Ovary (tissue), 3 donors: ENCODE results near the gene CKAP5.

Source experiments
- CTCF ChIP-seq, 3 donors: fragments of 450-650 bp in 2 of 3; fragments of 200-600 bp in 1 of 3; IDR thresholded peaks; one replicate each; pipeline versions ENCODE4 v1.5.1 to v1.8.0; 2016 to 2022; ENCODE audit warnings: antibody characterized with exemption in 3 of 3, mild to moderate bottlenecking in 1 of 3
- POLR2A ChIP-seq: fragments of 450-650 bp; IDR thresholded peaks from one replicate; pipeline ENCODE4 v1.6.1; 2017; ENCODE audit warnings: antibody characterized with exemption, mild to moderate bottlenecking, moderate library complexity
- donor health status: DM: no; HTN: no; CAD: no.

DNA sequence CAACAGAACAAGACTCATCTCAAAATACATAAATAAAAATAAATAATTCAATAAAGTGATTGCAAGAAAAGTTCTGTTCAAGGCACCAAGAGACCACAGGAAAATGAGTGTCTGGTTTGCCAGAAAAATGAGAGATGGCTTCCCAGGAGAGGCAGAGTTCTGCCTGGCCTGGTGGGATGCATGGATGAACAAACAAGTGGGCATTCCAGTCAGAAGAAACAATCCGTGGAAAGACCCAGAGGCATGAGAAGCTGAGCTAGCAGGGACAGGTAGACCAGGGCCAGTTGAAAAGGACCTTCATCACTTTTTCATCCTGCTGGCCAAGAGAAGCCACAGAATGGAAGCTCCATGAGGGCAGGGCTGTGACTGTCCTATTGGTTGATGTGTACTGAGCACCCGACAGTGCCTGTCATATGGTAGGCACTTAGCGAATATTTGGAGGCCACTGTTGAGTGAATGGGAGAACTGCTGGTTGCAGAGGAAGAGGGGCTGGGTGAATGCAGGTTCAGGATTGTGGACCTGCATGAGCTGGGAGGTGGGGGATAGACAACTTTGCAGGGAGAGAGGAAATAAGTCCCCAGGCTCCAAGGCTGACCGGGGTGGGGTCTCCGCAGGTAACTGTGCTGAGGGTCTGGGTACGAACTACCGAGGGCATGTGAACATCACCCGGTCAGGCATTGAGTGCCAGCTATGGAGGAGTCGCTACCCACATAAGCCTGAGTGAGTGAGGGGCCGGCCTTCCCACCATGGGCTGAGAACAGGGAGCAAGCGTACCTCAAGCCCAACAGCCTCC is 123.3 kb downstream of the CKAP5 start:
- TF ChIP-seq CTCF (IDR thresholded peaks at IDR 0.05) (no peak), POLR2A (no peak)
